GM19351 (cell line): ENCODE data around the gene GNAQ.
A peak's percentile ranks its signal among the peaks of the same experiment; 100 is the strongest.

Source experiments
- ATAC-seq: cut with Tn5 transposase; IDR thresholded peaks from one replicate; pipeline ENCODE4 v1.9.1; 2021; ENCODE audit warnings: mild to moderate bottlenecking, moderate library complexity; ENCODE audit not compliant: unreplicated experiment

Gene GNAQ

GRCh38 chr9:77946969-77947620, 84.5 kb downstream of the GNAQ start:
- ATAC-seq = no peak

DNA sequence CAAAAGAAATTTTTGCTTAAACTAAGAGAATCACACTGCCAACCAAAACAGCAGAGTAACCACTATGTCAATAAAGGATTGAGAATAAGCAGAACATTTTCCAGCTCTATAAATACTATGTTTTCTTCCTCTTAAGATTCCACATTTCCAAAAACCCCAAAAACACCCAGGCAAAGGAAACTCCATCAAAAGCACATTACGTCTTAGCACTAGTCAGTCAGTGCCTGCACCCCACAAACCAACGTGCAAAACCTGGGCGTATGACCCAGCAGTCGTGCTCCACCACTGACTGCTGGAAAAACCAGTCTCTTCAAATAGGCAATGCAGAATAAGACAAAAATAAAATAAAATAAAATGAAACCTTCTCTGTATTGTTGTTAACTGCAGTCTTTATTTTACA, 85.3 kb downstream of the GNAQ start:
- ATAC-seq = no peak

DNA sequence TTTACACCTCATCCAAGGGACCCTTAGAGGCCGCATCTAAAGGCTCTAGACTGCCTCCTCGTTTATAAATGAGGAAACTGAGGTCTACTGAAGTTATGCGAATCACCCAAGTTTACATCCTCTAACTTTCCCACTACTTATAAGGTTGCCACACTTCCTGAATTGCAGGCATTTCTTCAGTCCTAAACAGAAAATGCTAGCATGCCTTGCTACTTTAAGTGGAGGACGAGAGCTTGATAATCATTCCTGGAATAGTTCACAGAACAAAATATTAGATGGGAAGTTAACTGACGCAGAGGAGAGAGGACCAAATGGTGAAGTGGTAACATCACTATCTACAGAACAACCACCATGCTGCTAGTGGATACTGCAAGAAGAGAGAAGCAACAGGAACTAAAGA, 85.8 kb downstream of the GNAQ start:
- no peak for ATAC-seq

- no peak for ATAC-seq
Observed at GRCh38 chr9:77944556-77945243, 86.9 kb downstream of the GNAQ start.

- no peak for ATAC-seq
Observed at GRCh38 chr9:77943057-77943456, 88.6 kb downstream of the GNAQ start.

GRCh38 chr9:77939149-77939668, 92.4 kb downstream of the GNAQ start:
- no peak for ATAC-seq

GRCh38 chr9:77938163-77938562, 93.4 kb downstream of the GNAQ start:
- no peak for ATAC-seq

- no peak for ATAC-seq
Observed at GRCh38 chr9:77935974-77936373, 95.6 kb downstream of the GNAQ start.

DNA sequence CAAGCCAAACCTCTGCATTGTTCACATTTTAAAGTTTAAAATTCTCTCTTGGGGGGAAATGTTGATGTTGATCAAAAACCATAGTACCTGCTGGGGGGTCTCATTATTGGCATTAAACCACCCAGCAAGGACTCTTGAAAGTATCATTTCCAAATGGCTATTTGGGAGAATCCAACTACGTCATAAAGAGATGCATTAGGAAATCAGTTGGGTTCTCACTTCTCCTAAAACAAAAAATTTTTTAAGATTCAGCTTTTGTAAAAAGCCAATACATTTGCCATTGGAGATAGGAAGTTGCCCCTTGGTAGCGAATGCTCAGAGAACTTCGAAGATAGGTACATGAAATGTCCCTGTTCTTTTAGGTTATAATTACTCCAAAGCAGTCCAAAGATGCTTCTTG, 96.4 kb downstream of the GNAQ start:
- no peak for ATAC-seq

DNA sequence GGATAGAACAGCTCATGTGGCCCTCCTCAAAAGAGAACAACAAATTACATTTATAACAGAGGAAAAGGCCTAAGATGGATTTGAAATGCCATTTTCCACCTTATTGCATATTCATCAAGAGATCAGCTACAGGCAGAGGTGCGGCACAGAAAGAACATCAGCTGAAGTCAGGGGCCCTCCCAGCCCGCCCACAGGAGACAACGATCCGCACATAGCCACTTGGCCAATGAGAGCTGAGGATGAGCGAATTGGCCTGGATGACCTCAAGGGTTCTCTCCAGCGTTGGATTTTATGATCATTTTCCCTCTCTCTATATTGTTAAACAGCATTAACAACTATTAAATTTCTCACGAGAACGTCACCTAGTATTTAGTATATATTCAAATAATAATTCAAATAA, 97.6 kb downstream of the GNAQ start:
- no peak for ATAC-seq

DNA sequence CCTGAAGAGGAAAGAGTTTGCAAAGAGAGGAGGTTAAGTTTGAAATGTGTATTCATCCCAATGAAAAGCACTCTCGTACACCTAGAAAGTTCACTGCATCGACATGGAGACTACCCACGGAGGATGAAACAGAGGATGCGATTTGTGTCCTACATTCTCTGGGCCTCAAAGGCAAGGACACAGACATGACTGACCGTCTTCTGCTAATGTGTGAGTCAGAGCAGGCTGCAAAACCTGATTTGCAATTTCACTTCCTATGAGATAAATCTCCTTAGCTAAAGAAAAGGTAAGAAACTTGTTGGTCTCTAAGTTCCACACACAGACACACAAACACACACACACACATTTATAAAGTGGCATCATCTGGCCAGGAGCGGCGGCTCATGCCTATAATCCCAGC, 98.6 kb downstream of the GNAQ start:
- ATAC-seq = no peak

GRCh38 chr9:77929942-77930341, 101.7 kb downstream of the GNAQ start:
- ATAC-seq = no peak

GRCh38 chr9:77927265-77927664, 104.3 kb downstream of the GNAQ start:
- no peak for ATAC-seq

- ATAC-seq = no peak
Observed at GRCh38 chr9:77926371-77926878, 105.2 kb downstream of the GNAQ start.

- no peak for ATAC-seq
Observed at GRCh38 chr9:77922591-77922990, 109.0 kb downstream of the GNAQ start.

DNA sequence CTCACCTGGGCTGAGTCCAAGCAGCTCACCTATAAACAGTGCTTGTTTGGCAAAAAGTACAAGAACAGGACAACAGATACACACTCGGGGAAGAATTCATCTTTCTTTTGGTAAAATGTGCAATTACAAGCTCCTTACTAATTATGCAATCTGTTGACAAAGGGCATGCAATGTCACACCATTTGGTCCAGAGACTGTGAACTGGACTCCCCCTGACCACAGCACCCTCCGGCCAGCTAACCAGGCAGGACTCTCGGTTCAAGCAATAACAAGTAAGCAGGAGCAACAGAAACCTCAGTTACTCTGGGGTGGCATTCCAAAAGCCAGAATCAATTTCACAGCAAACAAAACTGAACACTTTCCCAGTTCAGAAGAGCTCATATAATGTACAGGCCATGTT, 113.8 kb downstream of the GNAQ start:
- no peak for ATAC-seq

- ATAC-seq = no peak
Observed at GRCh38 chr9:77916820-77917219, 114.8 kb downstream of the GNAQ start.

DNA sequence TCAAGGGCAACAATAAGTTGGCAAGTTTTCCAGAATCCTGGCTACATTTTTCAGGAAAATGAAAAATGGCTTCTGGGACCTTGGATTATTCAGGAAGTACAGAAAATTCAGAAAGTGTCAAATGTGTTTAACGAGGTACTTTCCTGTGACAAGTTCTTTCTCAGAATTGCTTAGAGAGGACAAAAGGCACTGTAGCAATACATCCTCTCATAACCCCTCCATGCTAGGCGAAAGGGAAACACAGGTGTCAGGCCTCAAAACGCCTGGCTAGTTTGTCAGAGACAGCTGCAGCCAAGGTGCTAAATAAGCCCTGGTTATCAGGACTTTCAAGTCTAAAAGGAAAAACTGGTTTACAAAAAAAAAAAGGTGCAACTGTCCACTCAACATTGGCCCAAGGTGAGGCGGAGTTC, 115.2 kb downstream of the GNAQ start:
- peak; percentile 85 for ATAC-seq

DNA sequence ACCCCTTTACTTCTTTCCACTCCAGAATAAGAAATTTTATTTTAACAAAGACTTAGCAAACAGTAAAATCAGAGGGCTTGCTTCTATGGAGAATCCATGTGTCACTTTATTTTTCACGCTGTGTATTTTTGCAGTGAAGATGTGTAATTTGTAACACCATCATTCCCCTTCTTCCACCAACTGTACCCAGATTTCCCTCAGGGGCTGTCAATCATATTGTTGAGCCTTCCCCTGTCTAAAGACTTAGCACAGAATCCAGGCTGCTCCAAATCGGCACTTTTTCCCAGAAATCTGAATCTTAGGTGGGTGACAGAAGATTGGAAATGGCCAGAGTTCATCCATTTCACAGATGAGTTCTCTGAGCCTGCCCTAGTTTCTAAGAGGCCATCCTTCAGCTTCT, 115.9 kb downstream of the GNAQ start:
- ATAC-seq = no peak

DNA sequence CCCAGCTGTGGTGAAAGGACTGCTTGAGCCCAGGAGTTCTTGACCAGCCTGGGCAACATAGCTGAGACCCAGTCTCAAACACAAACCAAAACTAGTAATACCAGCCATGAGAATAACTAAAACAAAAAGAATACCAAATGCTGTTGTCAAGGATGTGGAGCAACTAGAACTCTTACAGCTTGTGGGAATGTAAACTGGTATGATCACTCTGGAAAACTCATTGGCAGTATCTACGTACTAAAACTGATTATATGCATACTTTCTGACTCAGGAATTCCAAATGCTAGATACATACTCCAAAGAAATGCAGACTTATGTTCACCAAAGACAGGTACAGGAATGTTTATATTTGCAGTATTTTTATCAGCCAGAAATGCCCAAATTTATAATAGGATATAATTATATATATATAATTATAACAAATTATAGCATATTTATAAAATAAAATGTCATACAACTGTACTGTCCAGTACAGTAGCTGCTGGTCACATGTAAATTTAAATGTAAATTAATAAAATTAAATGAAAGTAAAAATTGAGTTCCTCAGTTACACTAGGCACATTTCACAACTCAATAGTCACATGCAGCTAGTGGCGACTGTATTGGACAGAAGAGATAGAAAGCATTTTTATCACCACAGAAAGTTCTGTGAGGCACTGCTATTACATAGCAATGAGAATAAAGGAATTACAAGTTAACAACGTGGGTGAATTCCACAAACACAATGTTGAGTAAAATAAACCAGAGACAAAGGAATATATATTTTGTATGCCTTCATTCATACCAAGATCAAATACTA, 118.5 kb downstream of the GNAQ start:
- ATAC-seq = no peak

DNA sequence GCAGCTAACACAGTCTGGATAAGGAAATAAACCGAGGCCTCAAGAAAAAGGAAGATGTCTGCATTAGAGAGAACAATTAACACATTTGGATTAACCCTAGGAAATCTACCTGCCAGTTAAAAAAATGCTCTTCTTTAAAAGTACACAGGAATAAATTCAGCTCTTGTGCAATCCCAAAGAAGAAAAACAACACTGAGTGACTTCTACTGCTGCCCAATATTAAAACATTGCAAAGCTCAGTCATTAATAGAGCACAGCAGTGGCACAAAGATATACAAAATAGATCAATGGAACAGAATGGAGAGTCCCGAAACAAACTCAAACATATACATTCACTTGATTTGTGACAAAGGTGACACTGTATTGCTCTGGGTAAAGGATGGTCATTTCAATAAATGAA, 119.7 kb downstream of the GNAQ start:
- no peak for ATAC-seq

GRCh38 chr9:77910194-77910621, 121.4 kb downstream of the GNAQ start:
- ATAC-seq = no peak
